Rectal smooth muscle tissue (tissue), 1 donor: ENCODE results near the gene TATDN3.
"Not testable (repeated sequence)": the region's sequence is repeated elsewhere in the genome, so short reads cannot be mapped to it uniquely, and the experiment has no call there.

Experiments
- H3K27ac ChIP-seq: one replicate; pipeline ENCODE4 v1.7.0; 2013; ENCODE audit warnings: low read depth, low read length, inconsistent platforms
- H3K27me3 ChIP-seq: one replicate; pipeline ENCODE4 v1.7.0; 2013; ENCODE audit warnings: low read length; ENCODE audit not compliant: control insufficient read depth, insufficient read depth
- H3K36me3 ChIP-seq: one replicate; pipeline ENCODE4 v1.7.0; 2013; ENCODE audit warnings: low read length; ENCODE audit not compliant: control insufficient read depth, insufficient read depth
- H3K4me1 ChIP-seq: one replicate; pipeline ENCODE4 v1.7.0; 2013; ENCODE audit warnings: low read length; ENCODE audit not compliant: control insufficient read depth, insufficient read depth
- H3K4me3 ChIP-seq: one replicate; pipeline ENCODE4 v1.7.0; 2013; ENCODE audit warnings: low read length
- H3K9ac ChIP-seq: one replicate; pipeline ENCODE4 v1.7.0; 2013; ENCODE audit warnings: low read length

TATDN3 gene

DNA sequence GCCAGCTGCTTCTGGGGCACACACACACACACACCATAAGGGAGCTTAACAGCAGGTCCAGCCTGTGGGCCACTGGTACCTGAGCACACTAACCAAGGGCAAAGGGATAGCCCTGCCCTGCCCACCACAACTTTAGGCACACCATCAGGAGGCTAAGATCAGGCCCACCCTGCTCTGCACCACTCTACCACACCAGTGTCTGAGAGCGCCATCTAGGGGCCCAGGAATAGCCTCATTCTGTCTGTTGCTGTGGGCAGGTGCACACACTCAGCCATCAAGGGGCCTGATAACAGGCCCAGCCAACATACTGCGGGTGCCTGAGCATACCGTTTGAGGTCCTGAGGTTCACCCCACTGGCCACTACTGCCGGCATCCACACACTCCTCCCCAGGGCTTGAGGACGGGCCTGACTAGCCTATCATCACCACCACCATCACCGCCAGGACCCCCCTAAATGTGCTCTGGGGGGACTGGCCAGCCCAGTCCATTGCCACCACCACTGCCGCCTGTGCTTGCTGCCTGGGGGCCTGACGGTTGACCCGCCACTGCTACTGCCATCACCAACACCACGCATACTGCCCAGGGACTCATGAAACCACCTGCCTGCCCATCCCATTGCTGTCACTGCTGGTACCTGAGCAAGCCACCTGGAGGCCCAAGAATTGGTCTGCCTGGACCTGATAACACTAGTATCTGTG lies 31.4 kb upstream of the TATDN3 start:
- no peak overlapping the region for H3K4me3 ChIP-seq
- H3K36me3 ChIP-seq, result no peaks in the 10 kb centered on the region
- H3K9ac ChIP-seq, result no peak overlapping the region
- no peaks in the 10 kb centered on the region for H3K4me1 ChIP-seq
- no peak overlapping the region for H3K27ac ChIP-seq
- no peaks in the 10 kb centered on the region for H3K27me3 ChIP-seq

DNA sequence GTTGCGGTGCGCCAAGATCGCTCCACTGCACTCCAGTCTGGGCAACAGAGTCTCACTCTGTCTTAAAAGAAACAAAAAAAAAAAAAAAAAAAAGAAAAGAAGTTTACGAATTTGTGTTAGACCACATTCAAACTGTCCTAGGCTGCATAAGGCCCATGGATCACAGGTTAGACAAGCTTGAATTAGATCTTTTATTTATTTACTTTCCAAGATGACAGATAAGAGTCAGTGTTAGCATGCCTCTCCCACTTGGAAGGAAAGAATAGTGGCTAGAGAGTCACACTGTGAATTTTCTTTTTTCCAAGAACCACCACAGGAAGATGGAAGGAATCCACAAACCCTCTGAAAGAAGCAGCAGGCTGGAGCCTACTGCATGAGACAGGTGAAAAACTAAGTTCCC lies 29.5 kb upstream of the TATDN3 start:
- no peaks in the 10 kb centered on the region for H3K36me3 ChIP-seq
- no peak overlapping the region for H3K27ac ChIP-seq
- H3K4me3 ChIP-seq, result no peak overlapping the region
- H3K4me1 ChIP-seq, result no peaks in the 10 kb centered on the region
- H3K27me3 ChIP-seq, result no peaks in the 10 kb centered on the region
- H3K9ac ChIP-seq, result no peak overlapping the region

DNA sequence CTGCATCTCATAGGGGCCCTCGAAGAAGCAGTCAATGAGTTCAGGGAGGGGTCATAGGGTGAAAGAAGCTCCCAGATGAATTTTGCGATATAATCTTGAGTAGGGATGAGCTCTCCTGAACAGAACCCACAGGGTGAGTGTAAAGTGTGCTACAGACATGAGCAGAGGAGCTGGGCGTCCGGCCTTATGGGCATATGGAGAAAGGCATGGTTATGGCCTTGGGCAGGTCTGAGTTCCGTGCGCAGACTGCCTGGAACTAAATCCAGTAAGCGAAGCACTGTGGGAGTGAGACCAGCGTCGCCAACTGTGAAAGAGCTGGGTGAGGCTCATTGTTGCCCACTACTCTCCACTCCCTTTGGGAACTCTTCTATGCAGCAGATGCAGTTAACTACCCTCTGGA lies 28.9 kb upstream of the TATDN3 start:
- H3K4me3 ChIP-seq, result no peak overlapping the region
- no peaks in the 10 kb centered on the region for H3K4me1 ChIP-seq
- no peak overlapping the region for H3K27ac ChIP-seq
- H3K9ac ChIP-seq, result no peak overlapping the region
- H3K36me3 ChIP-seq, result no peaks in the 10 kb centered on the region
- H3K27me3 ChIP-seq, result no peaks in the 10 kb centered on the region

DNA sequence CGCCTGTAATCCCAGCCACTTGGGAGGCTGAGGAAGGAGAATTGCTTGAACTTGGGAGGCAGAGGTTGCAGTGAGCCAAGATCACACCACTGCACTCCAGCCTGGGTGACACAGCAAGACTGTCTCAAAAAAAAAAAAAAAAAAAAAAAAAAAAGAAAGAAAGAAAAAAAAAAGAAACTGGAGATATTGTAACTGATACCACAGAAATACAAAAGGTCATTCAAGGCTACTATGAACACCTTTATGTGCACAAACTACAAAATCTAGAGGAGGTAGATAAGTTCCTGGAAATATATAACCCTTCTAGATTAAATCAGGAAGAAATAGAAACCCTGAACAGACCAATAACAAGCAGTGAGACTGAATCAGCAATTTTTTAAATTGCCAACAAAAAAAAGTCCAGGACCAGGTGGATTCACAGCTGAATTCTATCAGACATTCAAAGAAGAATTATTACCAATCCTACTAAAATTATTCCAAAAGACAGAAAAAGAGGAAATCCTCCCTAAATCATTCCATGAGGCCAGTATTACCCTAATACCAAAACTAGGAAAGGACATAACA lies 26.9 kb upstream of the TATDN3 start:
- not testable (repeated sequence) for H3K36me3 ChIP-seq, H3K4me1 ChIP-seq, H3K9ac ChIP-seq, H3K4me3 ChIP-seq, H3K27me3 ChIP-seq, H3K27ac ChIP-seq

DNA sequence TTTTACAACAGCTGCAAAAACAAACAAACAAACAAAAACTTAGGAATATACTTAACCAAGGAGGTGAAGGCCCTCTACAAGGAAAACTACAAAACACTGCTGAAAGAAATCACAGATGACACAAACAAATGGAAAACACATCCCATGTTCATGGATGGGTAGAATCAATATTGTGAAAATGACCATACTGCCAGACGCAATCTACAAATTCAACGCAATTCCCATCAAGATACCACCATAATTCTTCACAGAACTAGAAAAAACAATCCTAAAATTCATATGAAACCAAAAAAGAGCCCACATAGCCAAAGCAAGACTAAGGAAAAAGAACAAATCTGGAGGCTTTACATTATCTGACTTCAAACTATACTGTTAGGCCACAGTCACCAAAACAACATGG lies 24.9 kb upstream of the TATDN3 start:
- not testable (repeated sequence) for H3K4me1 ChIP-seq, H3K27me3 ChIP-seq, H3K36me3 ChIP-seq, H3K9ac ChIP-seq, H3K27ac ChIP-seq, H3K4me3 ChIP-seq

DNA sequence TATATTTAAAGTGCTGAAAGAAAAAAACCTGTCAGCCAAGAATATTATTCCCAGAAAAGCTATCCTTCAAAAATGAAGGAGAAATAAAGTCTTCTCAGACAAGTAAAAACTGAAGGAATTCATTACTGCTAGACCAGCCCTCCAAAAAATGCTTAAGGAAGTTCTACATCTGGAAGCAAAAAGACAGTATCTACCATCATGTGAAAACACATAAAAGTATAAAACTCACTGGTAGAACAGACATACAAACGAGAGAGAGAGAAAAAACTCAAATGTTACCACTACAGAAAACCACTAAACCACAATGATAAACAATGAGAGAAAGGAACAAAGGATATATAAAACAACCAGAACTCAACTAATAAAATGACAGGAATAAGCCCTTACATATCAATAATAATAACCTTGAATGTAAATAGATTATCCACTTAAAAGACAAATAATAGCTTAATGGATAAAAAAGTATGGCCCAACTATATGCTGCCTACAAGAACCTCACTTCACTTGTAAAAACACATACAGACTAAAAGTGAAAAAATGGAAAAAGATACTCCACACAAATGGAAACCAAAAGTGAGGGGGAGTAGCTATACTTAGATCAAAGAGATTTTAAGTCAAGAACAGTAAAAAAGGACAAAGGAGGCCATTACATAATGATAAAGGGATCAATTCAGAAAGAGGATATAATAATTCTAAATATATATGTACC lies 22.1 kb upstream of the TATDN3 start:
- no peak overlapping the region for H3K9ac ChIP-seq
- no peaks in the 10 kb centered on the region for H3K4me1 ChIP-seq
- no peaks in the 10 kb centered on the region for H3K27me3 ChIP-seq
- no peak overlapping the region for H3K27ac ChIP-seq
- H3K36me3 ChIP-seq, result no peaks in the 10 kb centered on the region
- no peak overlapping the region for H3K4me3 ChIP-seq

DNA sequence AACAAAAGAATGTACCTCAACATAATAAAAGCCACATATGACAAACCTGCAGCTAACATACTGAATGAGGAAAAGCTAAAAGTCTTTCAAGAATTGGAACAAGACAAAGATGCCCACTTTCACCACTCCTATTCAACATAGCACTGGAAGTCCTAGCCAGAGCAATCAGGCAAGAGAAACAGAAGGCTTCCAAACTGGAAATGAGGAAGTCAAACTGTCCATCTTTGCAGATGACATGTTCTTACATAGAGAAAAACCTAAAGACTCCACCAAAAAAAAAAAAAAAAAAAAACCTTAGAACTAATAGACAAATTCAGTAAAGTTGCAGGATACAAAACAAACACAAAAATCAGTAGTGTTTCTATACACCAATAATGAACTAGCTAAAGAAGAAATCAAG lies 20.4 kb upstream of the TATDN3 start:
- Histone ChIP-seq H3K27me3 (no peaks in the 10 kb centered on the region), H3K4me3 (no peak overlapping the region), H3K27ac (no peak overlapping the region), H3K9ac (no peak overlapping the region), H3K4me1 (no peaks in the 10 kb centered on the region), H3K36me3 (no peaks in the 10 kb centered on the region)

DNA sequence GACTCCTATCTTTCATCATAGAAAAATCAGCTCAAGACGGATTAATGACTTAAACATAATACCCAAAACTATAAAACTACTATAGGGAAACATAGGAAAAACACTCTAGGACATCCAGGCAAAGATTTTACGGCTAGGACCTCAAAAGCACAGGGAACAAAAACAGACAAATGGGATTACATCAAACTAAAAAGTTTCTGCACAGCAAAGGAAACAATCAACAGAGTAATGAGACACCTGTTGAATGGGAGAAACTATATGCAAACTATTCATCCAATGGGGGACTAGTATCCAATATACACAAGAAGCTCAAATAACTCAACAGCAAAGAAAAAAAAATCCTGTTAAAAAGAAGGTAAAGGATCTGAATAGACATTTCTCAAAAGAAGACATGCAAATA lies 18.7 kb upstream of the TATDN3 start:
- Histone ChIP-seq H3K36me3 (peaks cover 2% of the 10 kb centered on the region), H3K4me3 (no peak overlapping the region), H3K4me1 (no peaks in the 10 kb centered on the region), H3K27me3 (no peaks in the 10 kb centered on the region), H3K27ac (no peak overlapping the region), H3K9ac (no peak overlapping the region)

DNA sequence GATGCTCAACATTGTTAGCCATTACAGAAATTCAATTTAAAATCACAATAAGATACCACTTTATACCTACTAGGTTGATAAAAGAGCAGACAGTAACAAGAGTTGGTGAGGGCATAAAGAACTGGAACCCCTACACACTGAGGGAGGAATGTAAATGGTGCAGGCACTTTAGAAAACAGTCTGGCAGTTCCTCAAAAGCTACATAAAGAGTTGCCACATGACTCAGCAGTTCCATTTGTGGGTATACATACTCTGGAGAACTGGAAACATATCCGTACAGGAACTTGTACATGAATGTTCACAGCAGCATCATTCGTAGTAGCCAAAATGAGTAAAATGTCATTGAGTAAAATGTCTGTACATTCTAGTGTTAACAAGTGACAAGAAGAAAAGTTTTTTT lies 17.1 kb upstream of the TATDN3 start:
- H3K4me3 ChIP-seq, result no peak overlapping the region
- no peak overlapping the region for H3K27ac ChIP-seq

DNA sequence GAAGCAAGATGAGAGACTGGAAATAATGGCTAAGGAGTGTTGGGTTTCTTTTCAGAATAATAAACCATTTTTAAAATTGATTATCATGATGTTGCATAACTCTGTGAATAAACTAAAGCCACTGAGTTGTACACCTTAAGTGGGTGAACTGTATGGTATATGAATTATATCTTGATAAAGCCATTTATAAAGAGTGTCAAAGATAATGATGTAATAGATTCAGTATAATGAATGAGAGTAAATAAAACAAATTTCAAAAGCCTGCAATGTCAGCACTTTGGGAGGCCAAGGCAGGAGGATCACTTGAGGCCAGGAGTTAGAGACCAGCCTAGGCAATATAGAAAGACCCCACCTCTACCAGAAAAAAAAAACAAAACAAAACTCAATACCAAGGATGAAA lies 16.5 kb upstream of the TATDN3 start:
- Histone ChIP-seq H3K36me3 (peaks cover 2% of the 10 kb centered on the region), H3K9ac (no peak overlapping the region), H3K4me3 (no peak overlapping the region), H3K27me3 (no peaks in the 10 kb centered on the region), H3K4me1 (no peaks in the 10 kb centered on the region), H3K27ac (no peak overlapping the region)

More for the DNA sequence above, 17.1 kb upstream of the TATDN3 start:
- Histone ChIP-seq H3K36me3 (peaks cover 2% of the 10 kb centered on the region), H3K4me1 (no peaks in the 10 kb centered on the region), H3K9ac (no peak overlapping the region), H3K27me3 (no peaks in the 10 kb centered on the region)

DNA sequence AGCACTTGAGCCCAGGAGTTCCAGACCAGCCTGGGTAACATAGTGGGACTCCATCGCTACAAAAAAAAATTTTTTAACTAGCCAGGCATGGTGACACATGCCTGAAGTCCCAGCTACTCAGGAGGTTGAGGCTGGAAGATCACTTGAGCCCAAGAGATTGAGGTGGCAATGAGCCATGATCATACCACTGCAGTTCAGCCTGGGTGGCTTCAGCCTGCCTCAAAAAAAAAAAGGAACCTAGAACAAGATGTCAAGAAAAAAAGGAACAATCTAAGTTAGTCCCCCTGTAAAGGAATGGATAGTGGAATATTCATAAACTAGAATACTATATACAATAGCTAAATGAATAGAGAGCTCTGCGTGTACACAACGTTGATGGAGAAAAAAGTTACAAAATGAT lies 14.5 kb upstream of the TATDN3 start:
- Histone ChIP-seq H3K27me3 (no peaks in the 10 kb centered on the region), H3K9ac (no peak overlapping the region), H3K27ac (no peak overlapping the region), H3K4me3 (no peak overlapping the region), H3K36me3 (peaks cover 2% of the 10 kb centered on the region), H3K4me1 (no peaks in the 10 kb centered on the region)

DNA sequence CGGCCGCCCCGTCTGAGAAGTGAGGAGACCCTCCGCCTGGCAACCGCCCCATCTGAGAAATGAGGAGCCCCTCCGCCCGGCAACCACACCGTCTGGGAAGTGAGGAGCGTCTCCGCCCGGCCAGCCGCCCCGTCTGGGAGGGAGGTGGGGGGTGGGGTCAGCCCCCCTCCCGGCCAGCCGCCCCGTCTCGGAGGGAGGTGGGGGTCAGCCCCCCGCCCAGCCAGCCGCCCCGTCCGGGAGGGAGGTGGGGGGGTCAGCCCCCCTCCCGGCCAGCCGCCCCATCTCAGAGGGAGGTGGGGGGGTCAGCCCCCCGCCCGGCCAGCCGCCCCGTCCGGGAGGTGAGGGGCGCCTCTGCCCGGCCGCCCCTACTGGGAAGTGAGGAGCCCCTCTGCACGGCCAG lies 12.6 kb upstream of the TATDN3 start:
- H3K4me1 ChIP-seq, H3K27ac ChIP-seq, H3K27me3 ChIP-seq, H3K36me3 ChIP-seq, H3K4me3 ChIP-seq, H3K9ac ChIP-seq: not testable (repeated sequence)

DNA sequence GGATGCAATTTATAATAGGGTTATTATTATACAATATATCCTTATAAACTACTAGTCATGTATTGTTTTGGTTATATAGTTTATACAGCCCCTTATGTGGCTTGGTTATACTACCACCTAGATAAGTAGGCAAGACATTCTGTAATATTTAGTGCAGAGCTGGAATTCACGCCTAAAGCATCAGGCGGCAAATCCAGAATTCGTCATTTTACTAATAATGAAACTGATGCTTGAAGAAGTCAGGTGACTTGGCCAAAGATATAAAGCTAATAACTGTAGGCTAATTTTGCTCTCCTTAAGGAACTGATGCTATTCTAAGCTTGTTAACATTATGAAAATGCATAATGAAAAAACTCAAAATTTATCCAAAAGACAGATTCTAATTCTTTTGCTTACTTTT lies 10.9 kb upstream of the TATDN3 start:
- no peak overlapping the region for H3K27ac ChIP-seq
- peaks cover 6% of the 10 kb centered on the region for H3K36me3 ChIP-seq
- H3K4me1 ChIP-seq, result no peaks in the 10 kb centered on the region
- no peak overlapping the region for H3K4me3 ChIP-seq
- H3K9ac ChIP-seq, result no peak overlapping the region
- no peaks in the 10 kb centered on the region for H3K27me3 ChIP-seq
